ENCODE data around the gene MICA.

The MICA gene

DNA sequence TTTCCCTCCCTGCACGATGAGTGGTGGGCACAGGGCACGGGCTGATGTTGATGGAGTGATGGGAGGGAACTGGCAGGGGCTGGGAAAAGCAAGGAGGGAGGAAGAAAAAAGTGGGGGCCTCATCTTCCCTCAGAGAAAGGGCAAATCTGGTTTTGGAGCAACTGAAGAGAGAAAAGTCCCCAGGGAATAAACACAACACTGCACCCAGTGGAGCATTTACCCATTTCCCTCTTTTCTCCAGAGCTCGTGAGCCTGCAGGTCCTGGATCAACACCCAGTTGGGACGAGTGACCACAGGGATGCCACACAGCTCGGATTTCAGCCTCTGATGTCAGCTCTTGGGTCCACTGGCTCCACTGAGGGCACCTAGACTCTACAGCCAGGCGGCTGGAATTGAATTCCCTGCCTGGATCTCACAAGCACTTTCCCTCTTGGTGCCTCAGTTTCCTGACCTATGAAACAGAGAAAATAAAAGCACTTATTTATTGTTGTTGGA is 11.4 kb downstream of the MICA start:
- DNase-seq (ENCODE audit: low read depth): no peak
- TF ChIP-seq, protein P1, sequence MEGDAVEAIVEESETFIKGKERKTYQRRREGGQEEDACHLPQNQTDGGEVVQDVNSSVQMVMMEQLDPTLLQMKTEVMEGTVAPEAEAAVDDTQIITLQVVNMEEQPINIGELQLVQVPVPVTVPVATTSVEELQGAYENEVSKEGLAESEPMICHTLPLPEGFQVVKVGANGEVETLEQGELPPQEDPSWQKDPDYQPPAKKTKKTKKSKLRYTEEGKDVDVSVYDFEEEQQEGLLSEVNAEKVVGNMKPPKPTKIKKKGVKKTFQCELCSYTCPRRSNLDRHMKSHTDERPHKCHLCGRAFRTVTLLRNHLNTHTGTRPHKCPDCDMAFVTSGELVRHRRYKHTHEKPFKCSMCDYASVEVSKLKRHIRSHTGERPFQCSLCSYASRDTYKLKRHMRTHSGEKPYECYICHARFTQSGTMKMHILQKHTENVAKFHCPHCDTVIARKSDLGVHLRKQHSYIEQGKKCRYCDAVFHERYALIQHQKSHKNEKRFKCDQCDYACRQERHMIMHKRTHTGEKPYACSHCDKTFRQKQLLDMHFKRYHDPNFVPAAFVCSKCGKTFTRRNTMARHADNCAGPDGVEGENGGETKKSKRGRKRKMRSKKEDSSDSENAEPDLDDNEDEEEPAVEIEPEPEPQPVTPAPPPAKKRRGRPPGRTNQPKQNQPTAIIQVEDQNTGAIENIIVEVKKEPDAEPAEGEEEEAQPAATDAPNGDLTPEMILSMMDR (IDR thresholded peaks at IDR 0.05; ENCODE audit: control insufficient read depth, insufficient read depth, low read depth, low read length, missing control alignments): no peak
- H3K4me3 ChIP-seq (ENCODE audit: control insufficient read depth, low read depth, low read length): no peak overlapping the region

DNA sequence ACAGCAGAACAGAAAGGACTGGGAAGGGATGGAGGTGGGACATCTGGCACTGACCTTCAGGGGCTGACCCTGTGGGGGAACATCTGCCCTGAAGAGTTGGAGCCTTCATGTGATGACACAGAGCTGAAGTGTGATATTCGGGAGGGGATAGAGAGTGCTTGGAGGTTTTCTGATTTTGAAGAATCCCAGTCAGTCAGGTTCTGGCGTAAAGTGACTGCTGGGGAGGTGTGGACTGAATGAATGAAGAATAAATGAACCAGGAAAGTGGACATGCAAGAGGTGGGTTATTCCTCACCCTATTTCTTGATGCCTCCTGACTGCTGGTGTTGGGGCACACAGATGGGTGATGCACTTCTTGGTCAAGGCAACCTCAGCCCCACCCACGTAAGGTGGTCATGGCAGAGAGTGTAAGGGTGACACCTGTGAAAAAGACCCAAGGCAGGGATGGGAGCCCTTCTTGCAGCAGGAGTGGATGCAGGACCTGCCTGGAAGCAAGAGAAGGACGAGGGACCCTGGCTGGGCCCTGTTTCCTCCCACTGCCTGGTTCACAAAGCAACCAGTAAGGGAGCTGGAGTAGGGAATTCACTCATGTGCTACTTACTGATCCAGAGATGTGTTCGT is 13.1 kb downstream of the MICA start:
- no peak for DNase-seq (ENCODE audit: low read depth)
- TF ChIP-seq, protein P1 (IDR thresholded peaks at IDR 0.05; ENCODE audit: control insufficient read depth, insufficient read depth, low read depth, low read length, missing control alignments): no peak
- H3K4me3 ChIP-seq (ENCODE audit: control insufficient read depth, low read depth, low read length): no peak overlapping the region

DNA sequence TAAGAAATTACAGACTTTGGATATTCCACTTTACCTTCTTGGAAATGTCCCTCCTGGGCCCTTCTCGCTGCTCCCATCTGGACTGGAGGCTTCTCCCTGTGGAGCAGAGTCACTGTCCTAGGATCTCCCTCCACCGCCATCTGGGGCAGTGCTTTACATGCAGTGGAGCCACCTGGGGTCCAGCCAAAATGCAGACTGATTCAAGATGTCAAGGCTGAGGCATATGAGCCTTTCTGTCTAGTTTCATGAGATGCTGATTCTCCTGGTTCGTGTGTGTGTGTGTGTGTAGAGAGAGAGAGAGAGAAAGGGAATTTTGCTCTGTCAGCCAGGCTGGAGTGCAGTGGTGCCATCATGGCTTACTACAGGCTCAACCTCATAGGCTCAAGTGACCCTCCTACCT is 14.9 kb downstream of the MICA start:
- TF ChIP-seq, protein P1 (IDR thresholded peaks at IDR 0.05; ENCODE audit: control insufficient read depth, insufficient read depth, low read depth, low read length, missing control alignments): no peak
- no peak for DNase-seq (ENCODE audit: low read depth)
- H3K4me3 ChIP-seq (ENCODE audit: control insufficient read depth, low read depth, low read length): no peak overlapping the region

DNA sequence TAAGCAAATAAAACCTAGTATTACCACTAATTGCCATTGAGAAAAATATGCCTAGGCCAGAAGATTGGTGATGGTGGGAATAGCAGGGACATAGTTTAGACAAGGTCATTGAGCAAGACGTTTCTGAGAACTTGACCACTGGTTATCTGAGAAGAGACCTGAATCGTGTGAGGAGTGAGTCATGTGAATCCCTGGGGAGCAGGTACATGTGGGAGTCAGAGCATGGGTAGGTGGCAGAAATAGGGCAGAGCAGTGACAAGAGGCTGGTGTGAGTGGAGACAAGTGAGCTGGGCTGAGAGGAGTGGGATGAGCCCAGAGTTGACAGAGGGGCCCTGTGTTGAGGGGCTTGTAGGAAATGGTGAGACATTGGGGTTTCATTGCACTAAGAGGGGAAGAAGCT is 16.4 kb downstream of the MICA start:
- no peak overlapping the region for H3K4me3 ChIP-seq (ENCODE audit: control insufficient read depth, low read depth, low read length)
- TF ChIP-seq, protein P1 (IDR thresholded peaks at IDR 0.05; ENCODE audit: control insufficient read depth, insufficient read depth, low read depth, low read length, missing control alignments): no peak
- DNase-seq (ENCODE audit: low read depth): no peak

DNA sequence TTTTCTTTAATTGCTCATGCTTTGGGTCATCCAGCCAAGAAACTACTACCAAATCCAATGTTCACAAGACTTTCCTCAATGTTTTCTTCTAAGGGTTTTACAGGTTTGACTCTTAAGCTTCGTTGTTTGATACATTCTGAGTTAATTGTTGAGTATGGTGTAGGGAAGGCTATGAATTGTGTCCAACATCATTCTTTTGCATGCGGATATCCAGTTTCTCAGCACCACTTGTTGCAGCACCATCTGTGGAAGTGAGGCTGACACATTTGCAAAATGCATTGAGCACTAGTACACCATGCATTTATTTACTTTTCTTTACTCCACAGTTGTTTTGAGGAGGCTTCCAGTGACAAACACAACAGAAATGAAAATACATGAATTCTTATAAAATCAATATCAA is 17.2 kb downstream of the MICA start:
- H3K4me3 ChIP-seq (ENCODE audit: control insufficient read depth, low read depth, low read length): no peak overlapping the region
- DNase-seq (ENCODE audit: low read depth): no peak
- TF ChIP-seq, protein P1 (IDR thresholded peaks at IDR 0.05; ENCODE audit: control insufficient read depth, insufficient read depth, low read depth, low read length, missing control alignments): no peak

DNA sequence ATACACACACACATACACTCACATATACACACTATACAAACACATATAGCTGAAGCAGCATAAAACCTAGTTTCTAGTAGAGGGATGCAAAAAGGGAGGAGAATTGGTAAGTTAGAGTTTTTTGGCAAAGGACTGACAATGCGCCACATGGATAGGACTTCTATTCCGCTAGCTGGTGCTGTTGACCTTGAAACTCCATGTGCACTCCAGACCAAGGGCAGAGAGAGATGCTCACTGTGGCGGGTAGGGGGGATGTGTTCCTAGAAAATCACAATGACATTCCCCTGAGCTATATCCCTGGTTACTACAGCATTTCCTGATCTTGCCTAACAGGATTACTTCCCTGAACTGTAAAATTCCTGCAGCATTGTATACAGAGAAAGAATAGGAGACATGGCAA is 19.2 kb downstream of the MICA start:
- H3K4me3 ChIP-seq (ENCODE audit: control insufficient read depth, low read depth, low read length): no peak overlapping the region
- no peak for DNase-seq (ENCODE audit: low read depth)
- TF ChIP-seq, protein P1 (IDR thresholded peaks at IDR 0.05; ENCODE audit: control insufficient read depth, insufficient read depth, low read depth, low read length, missing control alignments): no peak

All from AG09309 (cell line).